Spinal cord (tissue), 10 donors: Measurements from ENCODE around the gene SMG6. TPM values are rescaled to one million over a fixed set of nuclear protein-coding genes. Genes with fewer than 3 reads are reported as not detected.

Source experiments
- DNase-seq, 6 donors: peaks; one replicate each; pipeline versions ENCODE4 v3.0.0 to v3.0.0-alpha.2; 2013 to 2015; ENCODE audit warnings: low spot score in 6 of 6, low read depth in 4 of 6
- H3K27ac ChIP-seq: one replicate; pipeline ENCODE4 v1.5.1; 2013; ENCODE audit warnings: low read depth, low read length, control low read depth
- H3K27me3 ChIP-seq: one replicate; pipeline ENCODE4 v1.6.1; 2013; ENCODE audit warnings: low read length; ENCODE audit not compliant: control insufficient read depth, insufficient read depth
- H3K36me3 ChIP-seq: one replicate; pipeline ENCODE4 v1.6.1; 2013; ENCODE audit warnings: low read length; ENCODE audit not compliant: control insufficient read depth, insufficient read depth
- H3K4me1 ChIP-seq: one replicate; pipeline ENCODE4 v1.6.1; 2013; ENCODE audit warnings: low read length; ENCODE audit not compliant: control insufficient read depth, insufficient read depth
- H3K4me3 ChIP-seq: one replicate; pipeline ENCODE4 v1.5.1; 2013; ENCODE audit warnings: low read depth, low read length, control low read depth
- H3K9me3 ChIP-seq: one replicate; pipeline ENCODE4 v1.6.1; 2013; ENCODE audit warnings: low read length; ENCODE audit not compliant: control insufficient read depth, insufficient read depth
- WGBS: methylation state at CpG from one replicate; pipeline ENCODE4 v1.1.5; 2013; ENCODE audit warnings: missing lambda C conversion rate; ENCODE audit not compliant: insufficient coverage; 5-methylcytosine and 5-hydroxymethylcytosine counted together
- polyA plus RNA-seq, 2 donors: library from polyadenylated mRNA; unstranded; fragments of 120-200 nt; gene quantifications; one replicate each; pipeline ENCODE4 v1.2.1, GENCODE V29; 2013; ENCODE audit not compliant: insufficient read length in 2 of 2
- total RNA-seq, 2 donors: library from RNA; depleted of rRNA in 1 of 2; stranded (reverse); fragments of 120-200 nt in 1 of 2; fragments of >200 nt in 1 of 2; gene quantifications; one replicate each; pipeline versions ENCODE4 v1.2.3 to v1.2.4, GENCODE V29; 2013 to 2014
- donor health status: healthy.

The SMG6 gene
- total and polyA plus RNA-seq, 4 donors = 26.4 to 46.3 (median 37.3) TPM

GRCh38 chr17:2063261-2064146 lies 240.1 kb downstream of the SMG6 start:
- H3K27me3 ChIP-seq = peaks cover 34% of the 10 kb centered on the region
- peaks cover 82% of the 10 kb centered on the region for H3K36me3 ChIP-seq
- H3K9me3 ChIP-seq = no peaks in the 10 kb centered on the region
- H3K4me1 ChIP-seq = peaks cover 83% of the 10 kb centered on the region
- H3K27ac ChIP-seq = peak overlapping the region; percentile 88
- no peak overlapping the region for H3K4me3 ChIP-seq
- DNase-seq = no peak
- 90% methylated on average over 11 of the region's 16 CpGs for WGBS

GRCh38 chr17:2062571-2063183 lies 240.9 kb downstream of the SMG6 start:
- Histone ChIP-seq H3K27me3 (peaks cover 42% of the 10 kb centered on the region), H3K4me3 (no peak overlapping the region), H3K36me3 (peaks cover 82% of the 10 kb centered on the region), H3K27ac (peak overlapping the region; percentile 88), H3K4me1 (peaks cover 77% of the 10 kb centered on the region), H3K9me3 (no peaks in the 10 kb centered on the region)
- 49% methylated on average over 11 of the region's 11 CpGs for WGBS
- DNase-seq = no peak

GRCh38 chr17:2061441-2061958 lies 242.1 kb downstream of the SMG6 start:
- H3K36me3 ChIP-seq = peaks cover 73% of the 10 kb centered on the region

GRCh38 chr17:2060681-2061440 lies 242.7 kb downstream of the SMG6 start:
- peak overlapping the region; percentile 88 for H3K27ac ChIP-seq

More at GRCh38 chr17:2061441-2061958, 242.1 kb downstream of the SMG6 start:
- H3K27ac ChIP-seq = peak overlapping the region; percentile 88
- no peak overlapping the region for H3K4me3 ChIP-seq
- no peak for DNase-seq
- peaks cover 45% of the 10 kb centered on the region for H3K27me3 ChIP-seq
- H3K9me3 ChIP-seq = no peaks in the 10 kb centered on the region
- peaks cover 66% of the 10 kb centered on the region for H3K4me1 ChIP-seq
- WGBS = 84% methylated on average over 16 of the region's 17 CpGs

GRCh38 chr17:2060385-2060658 lies 243.3 kb downstream of the SMG6 start:
- H3K9me3 ChIP-seq = no peaks in the 10 kb centered on the region
- DNase-seq = no peak
- H3K36me3 ChIP-seq = peaks cover 65% of the 10 kb centered on the region
- WGBS = 88% methylated on average over 6 of the region's 6 CpGs
- H3K4me1 ChIP-seq = peaks cover 59% of the 10 kb centered on the region
- H3K4me3 ChIP-seq = peak overlapping the region; percentile 0
- H3K27me3 ChIP-seq = peaks cover 50% of the 10 kb centered on the region
- H3K27ac ChIP-seq = peak overlapping the region; percentile 88

More at GRCh38 chr17:2060681-2061440, 242.7 kb downstream of the SMG6 start:
- 93% methylated on average over 12 of the region's 21 CpGs for WGBS
- peak overlapping the region; percentile 0 for H3K4me3 ChIP-seq
- H3K27me3 ChIP-seq = peaks cover 50% of the 10 kb centered on the region
- peaks cover 64% of the 10 kb centered on the region for H3K4me1 ChIP-seq
- peaks cover 71% of the 10 kb centered on the region for H3K36me3 ChIP-seq
- no peaks in the 10 kb centered on the region for H3K9me3 ChIP-seq
- peak in 1 of 6 donors; percentile 17 for DNase-seq

GRCh38 chr17:2059547-2060384 lies 243.8 kb downstream of the SMG6 start:
- H3K4me3 ChIP-seq = peak overlapping the region; percentile 20
- H3K36me3 ChIP-seq = peaks cover 60% of the 10 kb centered on the region
- peaks cover 55% of the 10 kb centered on the region for H3K4me1 ChIP-seq
- peak overlapping the region; percentile 88 for H3K27ac ChIP-seq
- H3K27me3 ChIP-seq = peaks cover 55% of the 10 kb centered on the region
- WGBS = 76% methylated on average over 17 of the region's 21 CpGs
- no peak for DNase-seq
- no peaks in the 10 kb centered on the region for H3K9me3 ChIP-seq

GRCh38 chr17:2058586-2059546 lies 244.7 kb downstream of the SMG6 start:
- peak in 1 of 6 donors; percentile 58 for DNase-seq
- H3K9me3 ChIP-seq = no peaks in the 10 kb centered on the region
- peak overlapping the region; percentile 20 for H3K4me3 ChIP-seq
- WGBS = 14% methylated on average over 57 of the region's 78 CpGs
- H3K36me3 ChIP-seq = peaks cover 52% of the 10 kb centered on the region
- peak overlapping the region; percentile 88 for H3K27ac ChIP-seq
- peaks cover 56% of the 10 kb centered on the region for H3K4me1 ChIP-seq
- peaks cover 63% of the 10 kb centered on the region for H3K27me3 ChIP-seq
